Spinal cord (tissue), 10 donors: ENCODE measurements around the gene NOG. TPM values are rescaled to one million over a fixed set of nuclear protein-coding genes. Genes with fewer than 3 reads are reported as not detected.
A peak's percentile ranks its signal among the peaks of the same experiment; 100 is the strongest.

Experiments
- DNase-seq, 6 donors: peaks; one replicate each; pipeline versions ENCODE4 v3.0.0 to v3.0.0-alpha.2; 2013 to 2015; ENCODE audit warnings: low spot score in 6 of 6, low read depth in 4 of 6
- H3K27ac ChIP-seq: one replicate; pipeline ENCODE4 v1.5.1; 2013; ENCODE audit warnings: low read depth, low read length, control low read depth
- H3K27me3 ChIP-seq: one replicate; pipeline ENCODE4 v1.6.1; 2013; ENCODE audit warnings: low read length; ENCODE audit not compliant: control insufficient read depth, insufficient read depth
- H3K36me3 ChIP-seq: one replicate; pipeline ENCODE4 v1.6.1; 2013; ENCODE audit warnings: low read length; ENCODE audit not compliant: control insufficient read depth, insufficient read depth
- H3K4me1 ChIP-seq: one replicate; pipeline ENCODE4 v1.6.1; 2013; ENCODE audit warnings: low read length; ENCODE audit not compliant: control insufficient read depth, insufficient read depth
- H3K4me3 ChIP-seq: one replicate; pipeline ENCODE4 v1.5.1; 2013; ENCODE audit warnings: low read depth, low read length, control low read depth
- H3K9me3 ChIP-seq: one replicate; pipeline ENCODE4 v1.6.1; 2013; ENCODE audit warnings: low read length; ENCODE audit not compliant: control insufficient read depth, insufficient read depth
- WGBS: methylation state at CpG from one replicate; pipeline ENCODE4 v1.1.5; 2013; ENCODE audit warnings: missing lambda C conversion rate; ENCODE audit not compliant: insufficient coverage; 5-methylcytosine and 5-hydroxymethylcytosine counted together
- polyA plus RNA-seq, 2 donors: library from polyadenylated mRNA; unstranded; fragments of 120-200 nt; gene quantifications; one replicate each; pipeline ENCODE4 v1.2.1, GENCODE V29; 2013; ENCODE audit not compliant: insufficient read length in 2 of 2
- total RNA-seq, 2 donors: library from RNA; depleted of rRNA in 1 of 2; stranded (reverse); fragments of 120-200 nt in 1 of 2; fragments of >200 nt in 1 of 2; gene quantifications; one replicate each; pipeline versions ENCODE4 v1.2.3 to v1.2.4, GENCODE V29; 2013 to 2014
- donor health status: healthy.

Gene NOG
- total and polyA plus RNA-seq, 4 donors = 7.5 to 19.7 (median 11.4) TPM

- no peaks in the 10 kb centered on the region for H3K36me3 ChIP-seq
- peak overlapping the region; percentile 16 for H3K27ac ChIP-seq
- H3K4me3 ChIP-seq = peak overlapping the region; percentile 36
- WGBS = under 1% methylated on average over 26 of the region's 43 CpGs
- H3K4me1 ChIP-seq = peaks cover 40% of the 10 kb centered on the region
- no peaks in the 10 kb centered on the region for H3K9me3 ChIP-seq
- peaks cover 13% of the 10 kb centered on the region for H3K27me3 ChIP-seq
- DNase-seq = peak in 2 of 6 donors; percentile 40 to 60
These were observed 2.6 kb downstream of the NOG start for GRCh38 chr17:56595831-56596690.

- Histone ChIP-seq H3K4me1 (peaks cover 40% of the 10 kb centered on the region), H3K4me3 (peak overlapping the region; percentile 38), H3K36me3 (no peaks in the 10 kb centered on the region), H3K27ac (peak overlapping the region; percentile 25), H3K27me3 (peaks cover 13% of the 10 kb centered on the region), H3K9me3 (no peaks in the 10 kb centered on the region)
- 0% methylated on average over 14 of the region's 40 CpGs for WGBS
- peak in 2 of 6 donors; percentile 49 to 54 for DNase-seq
These were observed 3.4 kb downstream of the NOG start for GRCh38 chr17:56596691-56597494.

GRCh38 chr17:56597495-56597990 is 4.0 kb downstream of the NOG start:
- peaks cover 35% of the 10 kb centered on the region for H3K4me1 ChIP-seq

GRCh38 chr17:56598466-56598865 is 5.0 kb downstream of the NOG start:
- 68% methylated on average over 3 of the region's 5 CpGs for WGBS
- Histone ChIP-seq H3K4me1 (peaks cover 35% of the 10 kb centered on the region), H3K27ac (no peak overlapping the region), H3K4me3 (no peak overlapping the region), H3K9me3 (no peaks in the 10 kb centered on the region), H3K36me3 (no peaks in the 10 kb centered on the region), H3K27me3 (peaks cover 13% of the 10 kb centered on the region)
- no peak for DNase-seq

More at GRCh38 chr17:56597495-56597990, 4.0 kb downstream of the NOG start:
- Histone ChIP-seq H3K36me3 (no peaks in the 10 kb centered on the region), H3K9me3 (no peaks in the 10 kb centered on the region), H3K27me3 (peaks cover 13% of the 10 kb centered on the region), H3K4me3 (peak overlapping the region; percentile 38), H3K27ac (no peak overlapping the region)
- WGBS = 0% methylated on average over 22 of the region's 41 CpGs
- DNase-seq = peak in 2 of 6 donors; percentile 68 to 88

GRCh38 chr17:56599088-56599487 is 5.6 kb downstream of the NOG start:
- 86% methylated on average over 2 of the region's 4 CpGs for WGBS

GRCh38 chr17:56599566-56599965 is 6.1 kb downstream of the NOG start:
- 72% methylated on average over 1 of the region's 1 CpG for WGBS
- Histone ChIP-seq H3K27ac (no peak overlapping the region), H3K27me3 (peaks cover 13% of the 10 kb centered on the region), H3K4me3 (no peak overlapping the region), H3K4me1 (peaks cover 30% of the 10 kb centered on the region), H3K9me3 (no peaks in the 10 kb centered on the region), H3K36me3 (no peaks in the 10 kb centered on the region)
- no peak for DNase-seq

More at GRCh38 chr17:56599088-56599487, 5.6 kb downstream of the NOG start:
- H3K27me3 ChIP-seq = peaks cover 13% of the 10 kb centered on the region
- no peak overlapping the region for H3K27ac ChIP-seq
- no peaks in the 10 kb centered on the region for H3K9me3 ChIP-seq
- no peak for DNase-seq
- H3K4me3 ChIP-seq = no peak overlapping the region
- no peaks in the 10 kb centered on the region for H3K36me3 ChIP-seq
- H3K4me1 ChIP-seq = peaks cover 34% of the 10 kb centered on the region

- H3K4me1 ChIP-seq = peaks cover 27% of the 10 kb centered on the region
These were observed 6.8 kb downstream of the NOG start for GRCh38 chr17:56600256-56600655.

GRCh38 chr17:56601591-56601990 is 8.1 kb downstream of the NOG start:
- H3K4me1 ChIP-seq = peaks cover 16% of the 10 kb centered on the region
- no peak overlapping the region for H3K4me3 ChIP-seq
- H3K27me3 ChIP-seq = peaks cover 10% of the 10 kb centered on the region
- no peaks in the 10 kb centered on the region for H3K36me3 ChIP-seq
- no peaks in the 10 kb centered on the region for H3K9me3 ChIP-seq
- no peak overlapping the region for H3K27ac ChIP-seq
- DNase-seq = no peak
- WGBS = no CpG with 5 or more reads among the region's 1 CpG

More at GRCh38 chr17:56600256-56600655, 6.8 kb downstream of the NOG start:
- Histone ChIP-seq H3K27ac (no peak overlapping the region), H3K9me3 (no peaks in the 10 kb centered on the region), H3K27me3 (peaks cover 13% of the 10 kb centered on the region), H3K36me3 (no peaks in the 10 kb centered on the region), H3K4me3 (no peak overlapping the region)
- no peak for DNase-seq
- 100% methylated on average over 1 of the region's 1 CpG for WGBS

- DNase-seq = no peak
- WGBS = 67% methylated on average over 2 of the region's 8 CpGs
- no peaks in the 10 kb centered on the region for H3K36me3 ChIP-seq
- H3K9me3 ChIP-seq = no peaks in the 10 kb centered on the region
- H3K27ac ChIP-seq = no peak overlapping the region
- peaks cover 10% of the 10 kb centered on the region for H3K4me1 ChIP-seq
- no peak overlapping the region for H3K4me3 ChIP-seq
- peaks cover 10% of the 10 kb centered on the region for H3K27me3 ChIP-seq
These were observed 9.0 kb downstream of the NOG start for GRCh38 chr17:56602292-56603130.
